Body of pancreas (tissue), 4 donors: ENCODE measurements around the gene RARS2.

Experiments
- POLR2A ChIP-seq, 3 donors: fragments of 450-650 bp; IDR thresholded peaks; one replicate each; pipeline ENCODE4 v1.6.1; 2016; ENCODE audit warnings: antibody characterized with exemption in 3 of 3, mild to moderate bottlenecking in 2 of 3
- TF ChIP-seq, protein P1 (sequence below), 7 experiments: fragments of 450-650 bp in 4 of 7; fragments of 200-600 bp in 3 of 7; sonication (generic) in 3 of 7; IDR thresholded peaks; one replicate each; pipeline ENCODE4 v1.5.1; 2016 to 2019; ENCODE audit warnings: antibody characterized with exemption in 7 of 7

- TF ChIP-seq, protein P1, sequence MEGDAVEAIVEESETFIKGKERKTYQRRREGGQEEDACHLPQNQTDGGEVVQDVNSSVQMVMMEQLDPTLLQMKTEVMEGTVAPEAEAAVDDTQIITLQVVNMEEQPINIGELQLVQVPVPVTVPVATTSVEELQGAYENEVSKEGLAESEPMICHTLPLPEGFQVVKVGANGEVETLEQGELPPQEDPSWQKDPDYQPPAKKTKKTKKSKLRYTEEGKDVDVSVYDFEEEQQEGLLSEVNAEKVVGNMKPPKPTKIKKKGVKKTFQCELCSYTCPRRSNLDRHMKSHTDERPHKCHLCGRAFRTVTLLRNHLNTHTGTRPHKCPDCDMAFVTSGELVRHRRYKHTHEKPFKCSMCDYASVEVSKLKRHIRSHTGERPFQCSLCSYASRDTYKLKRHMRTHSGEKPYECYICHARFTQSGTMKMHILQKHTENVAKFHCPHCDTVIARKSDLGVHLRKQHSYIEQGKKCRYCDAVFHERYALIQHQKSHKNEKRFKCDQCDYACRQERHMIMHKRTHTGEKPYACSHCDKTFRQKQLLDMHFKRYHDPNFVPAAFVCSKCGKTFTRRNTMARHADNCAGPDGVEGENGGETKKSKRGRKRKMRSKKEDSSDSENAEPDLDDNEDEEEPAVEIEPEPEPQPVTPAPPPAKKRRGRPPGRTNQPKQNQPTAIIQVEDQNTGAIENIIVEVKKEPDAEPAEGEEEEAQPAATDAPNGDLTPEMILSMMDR (IDR thresholded peaks at IDR 0.05) = no peak
- TF ChIP-seq POLR2A (IDR thresholded peaks at IDR 0.05) = no peak
These were observed 48.7 kb downstream of the RARS2 start for GRCh38 chr6:87541041-87541440.
